Fibroblast of peridontal ligament (primary cell): ENCODE measurements around the gene TRIO.

Source experiments
- DNase-seq: peaks from one replicate; pipeline ENCODE4 v3.0.0-alpha.2; 2010; ENCODE audit errors: extremely low read depth

Gene TRIO

DNA sequence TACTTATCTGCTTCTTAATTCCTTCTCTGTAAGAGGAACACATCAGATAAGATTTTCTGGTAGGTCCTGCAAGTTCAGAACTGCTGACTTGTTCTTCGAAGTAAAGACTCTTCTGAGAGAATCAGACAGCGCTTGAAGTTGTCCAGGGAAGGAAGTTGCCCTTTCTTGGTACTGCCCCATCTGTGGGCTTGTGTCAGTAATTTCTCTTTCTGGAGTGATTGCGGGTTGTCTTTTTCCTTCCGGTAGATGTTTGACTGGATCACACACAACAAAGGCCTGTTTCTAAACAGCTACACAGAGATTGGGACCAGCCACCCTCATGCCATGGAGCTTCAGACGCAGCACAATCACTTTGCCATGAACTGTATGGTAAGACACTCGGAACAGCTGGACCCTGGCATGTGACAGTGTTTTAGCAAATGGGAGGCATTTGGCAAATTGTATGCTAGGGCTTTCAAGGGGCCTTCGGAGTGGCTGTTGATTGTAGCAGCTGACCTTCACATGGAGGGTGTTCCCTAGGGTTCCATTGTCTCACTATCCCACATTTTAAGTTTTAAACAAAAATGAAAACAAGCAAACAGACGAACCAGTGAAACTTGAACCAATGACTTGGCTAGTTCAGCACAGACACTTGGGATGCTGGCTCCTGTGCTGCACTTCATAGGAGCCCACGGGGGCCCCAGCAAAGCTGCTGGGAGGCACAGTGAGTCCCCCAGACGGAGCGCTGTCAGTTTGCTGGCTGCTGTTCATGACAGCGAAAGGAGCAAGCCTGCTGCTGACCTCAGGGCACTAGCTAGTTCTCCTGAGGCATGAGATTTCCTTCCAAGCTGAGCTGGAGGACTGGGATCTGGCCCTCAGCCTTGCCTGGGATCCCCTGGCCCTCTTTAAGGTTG, 149.9 kb downstream of the TRIO start:
- DNase-seq, result no peak

DNA sequence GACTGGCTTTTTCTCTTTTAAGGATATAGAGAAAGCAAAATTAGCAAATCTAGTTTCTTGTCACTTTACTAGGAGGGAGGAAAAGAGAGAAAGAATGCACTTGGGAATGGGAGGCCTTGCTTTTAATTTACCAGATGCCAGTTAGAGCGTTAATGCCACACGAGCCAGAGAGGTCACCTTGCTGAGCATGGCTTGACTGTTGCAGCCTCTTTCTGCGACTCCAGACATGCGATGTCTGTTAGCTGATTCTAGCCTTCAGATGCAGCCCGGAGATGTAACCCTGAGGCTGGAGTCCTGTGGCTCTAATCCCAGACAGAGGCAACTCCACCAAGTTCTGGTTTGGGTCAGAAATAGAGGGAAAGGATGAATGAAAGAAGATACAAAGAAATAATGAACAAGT, 152.5 kb downstream of the TRIO start:
- DNase-seq, result no peak

DNA sequence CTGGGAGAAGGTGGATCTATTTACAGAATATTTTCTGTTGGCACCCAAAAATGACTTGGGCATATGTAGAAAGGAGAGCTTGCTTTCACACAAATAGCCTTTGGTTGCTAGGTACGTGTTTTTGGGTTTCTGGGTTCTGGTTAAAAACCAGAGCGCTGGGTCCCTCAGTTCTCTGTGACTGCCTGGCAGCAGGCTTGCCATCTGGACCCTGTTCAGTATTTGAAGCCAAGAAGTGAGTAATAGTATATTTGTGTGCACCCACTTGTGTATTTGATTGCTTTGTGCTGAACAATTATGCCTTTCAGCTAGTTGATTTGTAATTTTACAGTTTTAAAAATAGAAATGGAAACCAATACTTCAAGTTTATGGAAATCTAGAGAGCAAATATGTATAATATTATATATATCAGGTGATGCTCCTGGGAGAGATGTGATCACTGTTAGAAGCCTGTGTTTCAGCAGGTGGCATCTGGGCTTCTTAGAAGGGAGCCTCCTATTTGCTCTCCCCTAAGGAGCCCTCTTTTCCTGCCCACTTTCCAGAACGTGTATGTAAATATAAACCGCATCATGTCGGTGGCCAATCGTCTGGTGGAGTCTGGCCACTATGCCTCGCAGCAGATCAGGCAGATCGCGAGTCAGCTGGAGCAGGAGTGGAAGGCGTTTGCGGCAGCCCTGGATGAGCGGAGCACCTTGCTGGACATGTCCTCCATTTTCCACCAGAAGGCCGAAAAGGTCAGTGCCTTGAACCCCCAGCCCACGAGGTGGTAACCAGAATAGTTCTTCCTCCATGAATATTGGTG, 153.6 kb downstream of the TRIO start:
- peak; percentile 35 for DNase-seq

DNA sequence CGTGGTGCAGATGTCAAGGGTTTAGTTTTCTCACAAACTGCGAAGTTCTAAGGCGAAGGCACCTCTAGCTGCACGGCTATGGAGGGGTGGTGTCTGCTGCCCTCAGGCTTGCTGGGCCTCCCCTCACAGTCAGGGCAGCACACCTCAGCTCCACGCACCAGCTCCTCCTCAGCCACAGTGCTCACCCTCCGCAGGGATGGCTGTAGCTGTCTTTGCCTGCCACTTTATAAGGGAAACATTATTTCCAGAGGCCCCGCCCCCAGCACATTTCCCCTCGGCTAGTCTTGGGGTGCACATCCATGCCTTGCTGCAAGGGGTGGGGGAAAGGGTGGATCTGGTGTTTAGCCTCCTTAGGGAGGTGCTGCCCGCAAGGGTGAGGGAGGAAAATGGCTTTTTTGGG, 154.6 kb downstream of the TRIO start:
- no peak for DNase-seq

DNA sequence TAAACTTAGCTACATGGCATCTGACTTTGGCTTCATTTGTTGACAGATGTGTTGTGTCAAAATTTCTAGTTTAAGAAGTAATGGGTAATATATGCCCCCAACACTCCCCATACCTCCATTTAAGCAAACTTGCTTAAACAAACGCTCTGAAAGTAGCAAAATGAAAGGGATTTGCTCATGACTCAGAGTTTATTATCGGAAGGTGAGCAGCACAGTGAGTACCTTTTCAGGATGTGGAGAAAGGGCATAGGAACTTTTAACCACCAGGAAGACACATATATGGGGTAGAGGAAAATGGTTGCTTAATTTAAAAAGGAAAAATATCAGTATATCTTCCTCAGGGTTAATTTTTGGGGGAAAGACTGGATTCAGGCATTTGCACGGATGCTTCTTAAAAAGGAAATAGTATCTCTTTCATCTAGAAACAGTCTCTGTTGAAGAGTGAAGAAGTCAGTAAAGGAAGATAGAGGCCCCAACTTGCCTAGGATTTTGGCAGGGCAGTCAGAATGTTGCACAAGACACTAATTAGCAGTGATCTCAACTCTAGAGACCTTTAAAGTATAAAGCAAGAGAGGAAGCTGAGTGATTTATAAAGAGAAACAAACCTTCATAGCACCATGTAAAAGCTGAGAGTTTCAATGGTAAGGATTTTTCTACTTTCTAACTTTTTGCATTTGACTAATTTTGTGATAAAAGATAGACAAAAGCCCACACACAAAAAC, 155.1 kb downstream of the TRIO start:
- DNase-seq, result peak; percentile 80

DNA sequence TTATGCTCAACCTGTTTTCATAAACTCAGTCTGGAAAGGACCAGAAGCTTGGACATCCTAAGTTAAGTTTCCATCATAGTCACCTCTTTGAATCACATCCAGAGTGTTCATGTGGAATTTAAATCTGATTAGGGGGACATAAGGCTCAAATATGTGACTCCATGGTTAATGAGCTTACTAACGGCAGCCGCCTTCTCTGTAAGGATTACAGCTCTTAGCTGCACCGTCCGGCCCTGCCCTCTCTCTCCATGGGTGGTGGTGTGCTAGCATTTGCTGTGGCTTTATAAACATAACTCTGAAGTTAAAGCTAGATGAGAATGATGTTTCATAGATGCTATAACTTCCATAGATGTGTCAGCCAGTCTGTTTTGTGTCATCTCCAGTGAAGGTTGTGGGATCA, 156.5 kb downstream of the TRIO start:
- DNase-seq, result no peak

DNA sequence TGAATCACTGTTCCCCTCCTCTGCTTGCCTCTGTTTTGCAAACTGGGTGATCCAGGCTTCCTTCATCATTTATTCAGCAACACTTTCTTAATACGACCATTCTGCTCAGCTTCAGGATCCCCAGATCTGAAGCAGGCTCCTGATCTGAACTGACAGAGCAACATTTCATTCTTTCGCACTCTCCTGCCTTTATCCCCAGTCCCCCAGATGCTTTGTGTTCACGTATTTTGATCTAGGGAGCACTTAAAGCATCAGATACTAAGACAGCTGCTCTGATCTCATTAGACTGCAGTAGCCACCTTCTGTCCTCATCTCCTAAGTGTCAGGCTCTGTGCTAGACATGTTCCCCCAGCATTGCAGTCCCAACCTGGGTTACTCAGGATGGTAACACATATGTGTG, 158.0 kb downstream of the TRIO start:
- DNase-seq, result no peak

DNA sequence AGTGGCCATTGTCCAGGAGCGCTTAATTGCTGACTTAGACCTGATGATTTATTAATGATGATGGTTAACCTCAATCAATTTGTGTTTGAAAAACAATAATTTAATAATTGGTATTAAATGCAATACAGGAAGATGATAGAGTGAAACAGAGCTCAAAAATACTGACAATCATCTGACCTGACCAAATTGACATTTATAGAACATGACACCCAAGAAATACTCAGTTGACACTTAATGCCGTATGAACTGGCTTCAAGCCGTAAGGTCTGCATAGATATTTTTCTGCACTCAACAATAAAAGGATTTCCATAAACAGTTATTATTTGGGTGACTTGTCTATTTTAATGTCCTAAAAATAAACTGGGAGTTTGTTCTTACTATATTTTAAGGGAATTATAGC, 159.2 kb downstream of the TRIO start:
- no peak for DNase-seq

DNA sequence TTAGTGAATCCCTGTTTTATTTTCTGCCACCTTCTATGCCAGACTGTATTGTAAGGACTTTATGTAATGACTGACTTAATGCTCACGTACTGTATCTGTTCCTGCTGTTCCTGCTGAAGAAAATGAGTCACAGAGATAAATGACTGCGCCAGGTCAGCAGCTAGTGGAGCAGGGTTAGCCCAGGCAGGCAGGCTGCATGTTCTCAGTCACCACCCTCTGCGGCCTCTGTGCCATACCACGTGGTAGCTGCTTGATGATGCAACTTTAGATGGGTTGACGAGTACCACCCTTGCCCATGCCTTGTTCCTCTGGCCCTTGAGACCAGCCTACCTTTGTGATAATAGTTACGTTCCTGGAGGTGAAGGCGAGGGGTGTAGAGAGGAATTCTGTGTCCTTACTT, 161.9 kb downstream of the TRIO start:
- peak; percentile 46 for DNase-seq

DNA sequence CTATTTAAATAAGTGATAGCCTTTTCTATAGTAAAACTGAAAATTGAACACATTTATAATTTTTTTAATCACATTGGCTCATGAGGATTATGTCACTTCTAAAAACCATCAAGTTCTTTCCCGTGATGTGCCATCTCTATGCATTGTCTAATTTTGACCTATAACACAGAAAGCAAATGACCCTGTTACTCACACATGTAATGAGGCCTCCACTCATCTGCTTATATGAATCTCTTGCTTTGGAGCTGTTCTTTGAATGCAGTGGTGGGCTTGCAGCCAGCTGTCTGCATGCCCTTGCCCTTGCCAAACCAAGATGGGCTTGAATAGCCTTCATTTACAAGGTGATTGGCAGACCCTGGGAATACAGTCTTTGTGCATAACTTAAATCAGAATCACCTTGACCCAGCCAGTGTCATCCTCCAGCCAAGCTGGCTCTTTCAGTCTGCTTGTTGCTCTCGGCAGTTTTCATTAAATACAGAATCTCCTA, 163.2 kb downstream of the TRIO start:
- peak; percentile 39 for DNase-seq

DNA sequence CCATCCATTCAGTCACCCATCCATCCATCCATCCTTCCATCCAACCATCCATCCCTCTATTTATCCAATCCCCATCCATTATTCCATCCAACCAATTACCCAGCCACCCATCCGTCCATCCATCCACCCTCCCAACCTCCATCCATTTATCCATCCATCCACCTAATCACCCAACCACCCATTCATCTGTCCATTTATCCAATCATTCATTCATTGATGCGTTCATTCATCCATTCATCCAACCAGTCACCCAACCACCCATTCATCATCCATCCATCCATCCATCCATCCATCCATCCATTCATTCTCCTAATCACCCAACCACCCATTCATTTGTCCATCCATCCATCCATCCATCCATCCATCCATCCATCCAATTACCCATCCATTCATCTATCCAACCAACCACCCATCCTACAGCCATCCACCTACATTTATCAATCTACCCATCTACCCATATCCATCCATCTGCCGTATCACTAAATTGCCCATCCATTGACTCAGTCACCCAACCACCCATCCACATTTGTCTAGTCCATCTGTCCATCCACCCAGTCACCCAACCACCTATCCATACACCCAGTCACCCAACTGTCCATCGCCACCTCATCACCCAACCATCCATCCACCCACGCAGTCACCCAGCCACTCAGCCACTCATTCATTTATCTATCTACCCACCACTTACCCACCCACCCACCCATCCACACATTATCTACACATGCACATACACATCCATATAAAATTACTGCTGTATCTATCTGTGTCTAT, 165.4 kb downstream of the TRIO start:
- DNase-seq, result no peak

DNA sequence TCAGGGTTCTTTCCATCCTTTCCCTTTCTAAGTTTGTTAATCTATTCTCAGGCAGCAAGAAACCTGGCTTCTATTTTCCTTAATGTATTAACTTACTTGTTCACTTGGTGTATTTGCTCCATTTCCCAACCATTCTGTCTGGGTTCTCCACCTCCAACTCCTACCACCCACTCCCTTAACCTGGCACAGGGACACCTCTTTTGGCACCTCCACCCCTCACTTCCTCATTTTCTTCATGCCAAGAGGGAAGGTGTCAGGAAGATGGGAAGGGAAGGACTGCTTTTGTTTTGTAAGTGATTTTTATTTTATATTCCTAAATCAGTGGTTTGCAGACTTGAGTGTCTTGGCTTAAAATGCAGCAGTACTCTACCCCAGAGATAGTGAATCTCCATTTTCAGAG, 166.1 kb downstream of the TRIO start:
- DNase-seq, result no peak

DNA sequence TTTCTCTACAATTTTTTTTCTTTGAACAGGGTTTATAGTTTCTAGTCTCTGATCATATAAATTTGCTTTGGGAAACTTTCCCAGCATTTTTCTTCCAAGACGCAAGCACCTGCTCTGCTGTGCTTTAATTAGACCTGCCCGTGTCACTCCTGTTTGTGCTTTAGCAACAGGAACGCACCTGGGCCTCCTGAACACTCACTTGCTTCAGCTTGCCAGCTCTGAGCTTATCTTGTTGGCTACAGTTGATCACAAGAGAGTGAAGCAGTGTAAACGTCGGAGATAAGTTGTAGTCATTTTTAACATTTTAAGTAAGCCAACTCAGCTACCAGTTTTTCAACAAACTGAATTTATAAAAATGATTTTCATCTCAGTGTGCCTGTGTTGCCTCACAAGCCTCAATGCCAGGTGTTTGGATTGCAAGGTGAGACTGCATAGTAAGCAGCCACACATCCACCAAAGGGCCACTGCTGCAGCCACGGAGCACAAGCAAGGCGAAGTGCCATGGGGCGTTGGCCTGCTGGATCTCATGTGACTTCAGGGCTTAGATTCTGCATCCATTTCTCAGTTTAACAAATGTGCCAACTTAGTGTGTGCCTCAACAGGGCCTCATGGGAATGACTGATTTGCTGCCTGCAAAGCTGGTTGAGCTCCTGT, 166.9 kb downstream of the TRIO start:
- DNase-seq, result no peak

DNA sequence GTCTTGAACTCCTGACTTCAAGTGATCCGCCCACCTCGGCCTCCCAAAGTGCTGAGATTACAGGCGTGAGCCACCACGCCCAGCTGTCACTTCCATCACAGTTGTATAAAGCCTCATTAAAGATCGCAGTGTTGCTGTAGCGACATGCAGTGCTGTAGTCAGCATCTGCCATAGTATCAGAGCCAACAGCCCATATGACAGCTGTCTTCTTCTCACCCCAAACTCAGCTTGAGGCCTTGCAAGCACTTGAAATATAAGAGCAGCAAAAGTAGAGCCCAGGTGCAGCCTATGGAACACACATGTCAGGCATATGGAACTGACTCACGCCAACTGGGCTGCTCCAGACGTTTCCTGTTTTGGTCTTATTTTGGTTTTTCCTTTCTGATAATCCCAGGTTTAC, 167.8 kb downstream of the TRIO start:
- no peak for DNase-seq

DNA sequence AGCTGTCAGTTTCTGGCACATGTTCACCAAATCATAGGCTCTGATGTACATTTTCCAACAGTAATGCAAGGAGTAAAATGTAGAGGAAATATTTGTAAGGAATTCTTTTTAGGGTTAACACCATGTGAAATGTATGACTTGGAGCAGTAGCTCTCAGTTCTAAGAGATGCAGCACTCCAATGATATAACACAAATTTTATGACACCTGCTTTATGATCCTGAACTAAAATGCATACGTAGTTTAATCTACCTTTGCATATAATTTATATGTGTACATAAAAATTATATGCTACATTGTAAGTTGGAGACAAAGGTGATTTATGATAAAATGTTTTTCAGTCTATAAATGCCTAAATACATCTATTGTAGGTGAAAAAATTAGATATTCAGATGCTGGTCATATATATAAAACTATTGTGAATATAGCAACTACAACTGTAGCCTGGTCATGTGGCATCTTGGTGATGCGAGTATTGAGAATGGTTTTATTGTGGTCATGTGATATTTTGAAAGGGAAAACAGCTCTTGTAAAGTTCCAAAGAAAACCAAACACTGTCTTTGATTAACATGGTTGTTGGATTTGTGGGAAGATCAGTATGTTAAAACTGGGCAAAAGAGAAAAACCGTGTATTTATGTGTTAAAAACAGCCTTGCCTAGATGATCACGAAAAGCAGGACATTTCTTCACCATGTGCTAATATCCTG, 171.0 kb downstream of the TRIO start:
- peak; percentile 43 for DNase-seq

DNA sequence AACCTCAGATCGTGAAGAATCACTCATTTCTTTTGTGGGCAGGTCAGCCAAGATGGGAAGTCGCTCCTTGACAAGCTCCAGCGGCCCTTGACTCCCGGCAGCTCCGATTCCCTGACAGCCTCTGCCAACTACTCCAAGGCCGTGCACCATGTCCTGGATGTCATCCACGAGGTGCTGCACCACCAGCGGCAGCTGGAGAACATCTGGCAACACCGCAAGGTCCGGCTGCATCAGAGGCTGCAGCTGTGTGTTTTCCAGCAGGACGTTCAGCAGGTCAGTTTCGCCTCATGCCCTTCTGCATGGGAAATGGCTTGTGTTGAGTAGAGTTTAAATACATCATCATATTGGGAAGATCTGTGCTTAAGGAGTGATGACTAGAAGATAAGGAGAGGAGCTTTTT, 173.3 kb downstream of the TRIO start:
- no peak for DNase-seq

DNA sequence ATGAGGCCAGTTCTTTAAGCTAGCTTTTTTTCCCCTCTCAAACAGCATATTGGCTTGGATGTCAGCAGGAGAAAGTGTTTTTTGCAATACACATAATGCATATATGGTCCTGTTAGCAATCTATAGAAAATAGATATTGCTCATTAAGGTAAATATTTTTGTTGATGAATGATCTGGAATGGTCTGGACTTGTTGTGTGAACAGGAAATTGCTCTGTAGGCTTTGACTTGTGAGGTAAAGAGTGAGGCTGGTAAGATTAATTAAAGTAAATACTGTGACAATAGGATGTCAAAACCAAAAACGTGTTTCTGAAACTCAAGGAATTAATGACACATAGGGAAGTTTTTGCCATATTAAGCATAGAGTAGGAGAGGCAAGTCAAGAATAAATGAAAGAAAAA, 176.0 kb downstream of the TRIO start:
- DNase-seq, result no peak

DNA sequence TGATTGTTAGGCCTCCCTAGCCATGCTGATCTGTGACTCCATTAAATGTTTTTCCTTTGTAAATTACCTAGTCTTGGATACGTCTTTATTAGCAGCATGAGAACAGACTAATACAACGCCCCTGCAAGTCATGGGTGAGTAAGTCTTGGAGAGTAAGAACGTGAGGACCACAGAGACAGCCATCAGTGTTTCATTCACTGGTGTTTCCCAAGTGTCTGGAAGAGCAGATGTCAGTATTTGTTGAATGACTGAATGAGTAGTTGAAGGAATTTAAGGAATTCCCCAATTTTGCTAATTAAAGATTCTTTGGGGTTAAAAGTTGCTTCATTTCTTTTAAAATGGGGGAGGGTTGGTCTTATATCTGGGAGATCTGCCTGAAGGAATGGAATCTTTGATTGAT, 178.8 kb downstream of the TRIO start:
- no peak for DNase-seq

DNA sequence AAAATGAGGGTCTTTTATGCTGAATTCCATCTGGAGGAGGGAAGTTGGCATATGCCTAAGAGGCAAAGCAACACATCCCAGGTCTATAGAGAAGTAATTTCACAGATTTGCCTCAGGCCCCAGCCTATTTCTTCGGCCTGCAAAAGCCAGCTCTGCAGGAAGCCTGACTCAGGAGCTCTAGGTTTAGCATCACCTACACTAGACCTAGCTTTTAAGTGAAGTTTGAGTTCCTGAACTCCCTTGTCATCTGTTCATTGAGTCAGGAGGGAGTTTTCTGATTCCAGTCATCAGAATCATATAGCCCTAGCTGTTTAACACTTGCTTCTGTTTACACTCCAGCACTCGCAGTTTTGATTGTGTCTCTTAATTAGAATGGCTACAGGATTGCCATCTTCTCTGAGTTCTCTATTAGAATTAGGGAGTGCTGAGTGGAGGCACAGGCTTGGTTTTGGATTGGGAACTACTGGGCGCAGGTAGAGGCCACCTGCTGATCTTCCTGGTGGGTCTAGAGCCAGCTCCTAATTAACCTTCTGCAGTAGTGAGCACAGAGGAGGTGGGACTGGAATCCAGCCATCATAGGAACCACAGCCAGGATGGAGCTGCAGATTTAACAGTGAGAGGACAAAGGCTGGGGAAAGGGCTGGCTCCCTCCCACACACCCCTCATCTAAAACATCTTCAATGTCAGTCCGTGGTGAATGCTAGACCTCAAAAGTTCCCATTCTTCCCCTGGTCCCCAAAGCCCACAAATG, 179.5 kb downstream of the TRIO start:
- no peak for DNase-seq

DNA sequence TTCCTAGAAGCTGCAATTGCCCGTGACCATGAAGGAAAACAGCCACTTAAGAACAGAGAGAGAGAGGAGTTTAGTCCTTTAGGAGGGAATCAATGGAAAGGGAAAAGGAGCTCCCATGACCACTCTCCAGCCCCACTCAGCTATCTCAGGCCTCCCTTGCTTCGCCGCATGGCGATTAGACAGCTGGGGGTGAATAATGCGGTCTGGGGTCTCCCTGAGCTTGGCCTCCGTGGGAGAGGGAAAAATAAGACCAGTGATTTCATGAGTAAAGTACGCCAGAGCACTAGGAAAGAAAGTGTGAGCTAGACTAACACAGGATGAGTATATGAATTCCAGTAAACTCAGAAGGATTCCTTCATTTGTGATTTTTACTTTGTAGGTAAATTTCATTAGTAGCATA, 180.3 kb downstream of the TRIO start:
- DNase-seq, result no peak
